Measurements from ENCODE around the gene NEB.

- no peak for TF ChIP-seq CTCF (IDR thresholded peaks at IDR 0.05)
- no peak for TF ChIP-seq POLR2A (IDR thresholded peaks at IDR 0.05)
These were observed 69.8 kb downstream of the NEB start for GRCh38 chr2:151664520-151664919.
